ENCODE results near the gene PLVAP. TPM values are rescaled to one million over a fixed set of nuclear protein-coding genes. Genes with fewer than 3 reads are reported as not detected.

PLVAP gene
- total RNA-seq, 4 donors from 2014 or later, result 11.7 to 96.5 (median 50.2) TPM

DNA sequence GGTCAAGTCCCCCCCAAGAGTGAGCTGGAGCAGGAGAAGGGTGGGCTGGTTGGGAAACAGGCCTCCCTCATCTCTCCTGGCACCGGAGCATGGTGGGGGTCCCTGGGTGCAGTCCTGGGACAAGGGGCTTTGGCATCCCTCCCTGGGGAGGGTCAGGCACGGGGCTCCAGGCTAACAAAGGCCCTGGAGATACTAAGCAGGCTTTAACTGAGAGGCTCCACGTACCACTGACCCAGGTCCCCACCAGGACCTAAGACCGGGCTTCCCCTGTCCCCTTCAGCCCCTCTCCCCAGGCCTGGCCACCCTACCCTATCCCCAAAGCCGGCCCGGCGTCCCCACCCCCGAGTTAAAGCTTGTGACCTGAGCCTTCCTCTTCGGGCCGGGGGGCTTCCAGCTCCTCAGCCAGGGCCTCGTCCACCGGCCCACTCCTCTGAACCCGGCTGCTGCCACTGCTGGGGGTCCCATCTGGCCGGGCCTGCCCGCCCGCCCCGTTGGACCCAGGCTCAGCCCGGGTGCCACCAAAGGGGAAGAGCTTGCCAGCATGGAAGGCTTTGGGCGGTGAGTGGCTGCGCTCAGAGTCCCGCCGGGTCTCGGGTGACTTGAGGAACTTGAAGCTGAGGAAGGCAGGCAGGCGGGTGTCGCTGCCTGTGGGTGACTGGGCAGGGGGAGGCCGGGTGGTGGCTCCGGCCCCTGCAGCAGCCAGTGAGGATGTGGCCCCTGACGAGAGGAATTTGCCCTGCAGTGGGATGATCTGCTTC lies 52.6 kb downstream of the PLVAP start:
- WGBS, 2 donors, result 90% methylated on average over 18 to 28 of the region's 28 CpGs
- DNase-seq (ENCODE audit: low spot score in 2 of 2), result no peak
- TF ChIP-seq, protein P1, sequence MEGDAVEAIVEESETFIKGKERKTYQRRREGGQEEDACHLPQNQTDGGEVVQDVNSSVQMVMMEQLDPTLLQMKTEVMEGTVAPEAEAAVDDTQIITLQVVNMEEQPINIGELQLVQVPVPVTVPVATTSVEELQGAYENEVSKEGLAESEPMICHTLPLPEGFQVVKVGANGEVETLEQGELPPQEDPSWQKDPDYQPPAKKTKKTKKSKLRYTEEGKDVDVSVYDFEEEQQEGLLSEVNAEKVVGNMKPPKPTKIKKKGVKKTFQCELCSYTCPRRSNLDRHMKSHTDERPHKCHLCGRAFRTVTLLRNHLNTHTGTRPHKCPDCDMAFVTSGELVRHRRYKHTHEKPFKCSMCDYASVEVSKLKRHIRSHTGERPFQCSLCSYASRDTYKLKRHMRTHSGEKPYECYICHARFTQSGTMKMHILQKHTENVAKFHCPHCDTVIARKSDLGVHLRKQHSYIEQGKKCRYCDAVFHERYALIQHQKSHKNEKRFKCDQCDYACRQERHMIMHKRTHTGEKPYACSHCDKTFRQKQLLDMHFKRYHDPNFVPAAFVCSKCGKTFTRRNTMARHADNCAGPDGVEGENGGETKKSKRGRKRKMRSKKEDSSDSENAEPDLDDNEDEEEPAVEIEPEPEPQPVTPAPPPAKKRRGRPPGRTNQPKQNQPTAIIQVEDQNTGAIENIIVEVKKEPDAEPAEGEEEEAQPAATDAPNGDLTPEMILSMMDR (IDR thresholded peaks at IDR 0.05), result no peak
- TF ChIP-seq POLR2A (IDR thresholded peaks at IDR 0.05), result no peak
- H3K4me3 ChIP-seq (ENCODE audit: low read depth, poor library complexity, severe bottlenecking), result no peak overlapping the region
- intact Hi-C loops (cut with DNase I; ENCODE audit: low total_unique reads), result no loop called here

DNA sequence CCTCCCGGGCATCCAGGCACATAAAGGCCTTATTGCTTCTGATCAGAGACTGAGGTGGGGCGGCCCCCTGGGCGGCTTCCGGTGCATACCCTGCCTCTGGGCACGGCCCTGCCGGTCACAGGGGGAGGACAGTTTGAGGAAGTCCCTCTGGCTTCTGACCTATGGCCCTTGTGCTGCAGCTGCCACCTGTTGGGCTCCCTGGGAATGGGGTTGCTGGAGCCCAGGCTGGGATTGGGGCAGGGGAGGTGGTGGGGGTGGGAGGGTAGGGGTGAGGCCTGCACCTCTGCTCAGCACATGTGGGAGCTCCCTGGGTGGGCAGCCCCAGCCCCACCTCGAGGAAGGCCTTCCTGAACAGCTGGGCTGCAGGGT lies 53.2 kb downstream of the PLVAP start:
- no peak for TF ChIP-seq POLR2A (IDR thresholded peaks at IDR 0.05)
- TF ChIP-seq, protein P1 (IDR thresholded peaks at IDR 0.05), result no peak
- H3K4me3 ChIP-seq (ENCODE audit: low read depth, poor library complexity, severe bottlenecking), result no peak overlapping the region
- intact Hi-C loops (cut with DNase I; ENCODE audit: low total_unique reads), result no loop called here
- 29 to 36% methylated on average over 1 of the region's 7 CpGs for WGBS, 2 donors
- DNase-seq (ENCODE audit: low spot score in 2 of 2), result no peak

DNA sequence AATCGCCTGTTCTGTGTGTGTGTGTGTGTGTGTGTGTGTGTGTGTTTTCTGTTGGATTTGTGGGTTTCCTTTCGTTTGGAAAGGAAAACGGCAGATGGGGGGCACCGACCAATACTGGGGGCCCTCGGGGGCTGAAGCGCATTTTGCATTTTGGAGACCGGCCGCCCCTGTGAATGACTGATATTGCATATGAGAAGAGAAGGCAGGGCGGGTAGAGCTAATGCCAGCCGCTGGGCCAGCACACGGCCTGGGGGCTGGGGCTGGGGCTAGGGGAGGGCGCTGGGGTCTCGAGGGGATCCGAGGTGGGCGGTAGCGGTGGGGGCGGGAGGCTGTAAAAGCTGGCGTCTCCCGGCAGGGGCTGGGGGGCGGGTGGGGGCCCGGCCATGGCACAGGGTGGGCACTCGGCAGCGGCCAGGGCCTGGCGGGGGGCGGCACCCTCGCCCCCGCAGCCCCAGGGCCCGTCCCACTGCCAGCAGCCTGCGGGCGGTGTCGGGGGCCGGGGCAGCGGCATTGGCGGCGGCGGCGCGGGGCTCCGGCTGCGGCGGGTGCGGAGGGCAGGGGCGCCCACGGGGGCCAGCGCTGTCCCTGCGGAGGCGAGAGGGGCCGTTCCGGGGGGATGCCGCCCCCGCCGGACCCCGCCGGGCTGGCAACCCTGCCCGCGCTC lies 53.7 kb downstream of the PLVAP start:
- intact Hi-C loops (cut with DNase I; ENCODE audit: low total_unique reads), result no loop called here
- DNase-seq (ENCODE audit: low spot score in 2 of 2), result no peak
- H3K4me3 ChIP-seq (ENCODE audit: low read depth, poor library complexity, severe bottlenecking), result no peak overlapping the region
- 39 to 51% methylated on average over 18 to 37 of the region's 56 CpGs for WGBS, 2 donors
- no peak for TF ChIP-seq POLR2A (IDR thresholded peaks at IDR 0.05)
- TF ChIP-seq, protein P1 (IDR thresholded peaks at IDR 0.05), result no peak

DNA sequence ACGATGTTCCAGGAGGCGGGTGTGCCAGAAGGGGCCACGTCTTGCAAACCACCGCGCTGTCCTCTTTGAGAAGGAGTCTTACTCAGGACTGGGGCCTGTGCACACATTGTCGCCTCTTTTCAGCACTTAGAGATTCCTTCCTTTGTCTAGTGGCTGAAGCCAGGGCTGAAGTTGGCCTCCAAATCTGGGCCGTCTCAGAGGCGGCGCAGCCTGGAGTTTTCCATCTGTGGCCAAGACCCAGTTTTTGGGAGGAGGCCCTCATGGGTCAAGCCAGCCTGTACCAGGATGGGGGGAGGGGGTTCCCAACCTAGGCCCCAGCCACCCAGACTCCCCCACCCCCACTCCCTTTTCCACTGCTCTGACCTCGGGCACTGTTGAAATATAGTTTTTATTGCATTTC lies 54.3 kb downstream of the PLVAP start:
- no peak for DNase-seq (ENCODE audit: low spot score in 2 of 2)
- intact Hi-C loops (cut with DNase I; ENCODE audit: low total_unique reads), result no loop called here
- no peak overlapping the region for H3K4me3 ChIP-seq (ENCODE audit: low read depth, poor library complexity, severe bottlenecking)
- 58 to 67% methylated on average over 10 of the region's 10 CpGs for WGBS, 2 donors
- no peak for TF ChIP-seq POLR2A (IDR thresholded peaks at IDR 0.05)
- TF ChIP-seq, protein P1 (IDR thresholded peaks at IDR 0.05), result no peak

DNA sequence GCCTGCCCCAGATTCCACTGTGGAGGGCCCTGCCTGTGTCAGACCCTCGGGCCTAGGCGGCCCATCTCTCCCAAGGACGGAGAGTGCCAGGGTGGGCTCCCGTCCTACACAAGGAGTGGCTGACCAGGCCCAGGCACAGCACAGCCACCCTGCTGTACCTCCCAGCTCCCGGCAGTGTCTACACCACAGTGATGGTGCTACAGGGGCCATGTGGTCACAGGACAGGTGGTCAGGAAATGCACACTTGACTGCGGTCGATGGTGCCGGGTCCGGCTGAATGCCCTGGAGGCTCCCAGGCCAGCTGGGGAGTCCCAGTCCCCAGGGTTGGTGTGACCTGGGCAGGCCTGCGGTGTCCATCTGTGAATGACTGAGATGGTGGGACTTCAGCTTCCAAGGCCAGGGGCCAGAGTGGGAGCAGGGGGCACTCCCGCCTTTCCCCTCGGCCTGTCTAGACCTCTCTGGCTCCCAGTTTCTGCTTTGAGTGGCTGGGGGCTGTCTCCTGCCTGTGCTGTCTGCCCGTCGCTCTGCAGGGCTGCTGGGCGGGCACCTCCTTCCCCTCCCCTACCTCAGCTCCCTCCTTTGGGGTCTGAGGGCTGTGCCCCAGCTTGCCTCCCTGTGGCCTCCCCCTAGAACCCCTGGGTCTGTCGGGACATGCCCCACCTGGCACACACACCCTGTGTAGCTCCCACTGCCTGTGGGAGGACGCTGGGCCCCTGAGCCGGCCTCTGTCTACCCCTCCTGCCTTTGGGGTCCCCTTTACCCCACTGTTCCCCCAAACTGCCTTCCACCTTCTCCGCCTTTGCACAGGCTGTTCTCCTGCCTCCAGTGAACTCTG lies 55.3 kb downstream of the PLVAP start:
- 83 to 84% methylated on average over 14 to 16 of the region's 19 CpGs for WGBS, 2 donors
- TF ChIP-seq, protein P1 (IDR thresholded peaks at IDR 0.05), result no peak
- intact Hi-C loops (cut with DNase I; ENCODE audit: low total_unique reads), result no loop called here
- DNase-seq (ENCODE audit: low spot score in 2 of 2), result no peak
- no peak overlapping the region for H3K4me3 ChIP-seq (ENCODE audit: low read depth, poor library complexity, severe bottlenecking)

Data from lower leg skin (tissue), 4 donors.